RPMI7951 (cell line): ENCODE results near the gene CDC14B. TPM values are rescaled to one million over a fixed set of nuclear protein-coding genes. Genes with fewer than 3 reads are reported as not detected.
A peak's percentile ranks its signal among the peaks of the same experiment; 100 is the strongest.
"Not testable (repeated sequence)": the region's sequence is repeated elsewhere in the genome, so short reads cannot be mapped to it uniquely, and the experiment has no call there.

Experiments
- DNase-seq: peaks from one replicate; pipeline ENCODE4 v3.0.0-alpha.2; 2012; ENCODE audit warnings: low read depth
- total RNA-seq: library from RNA; depleted of rRNA; stranded (reverse); fragments of >200 nt; shearing (Covaris generic); gene quantifications from 2 replicates; pipeline ENCODE4 v1.2.3, GENCODE V29; 2014

The CDC14B gene
- total RNA-seq, 1 experiment from 2014 or later, result 15.5 TPM

DNA sequence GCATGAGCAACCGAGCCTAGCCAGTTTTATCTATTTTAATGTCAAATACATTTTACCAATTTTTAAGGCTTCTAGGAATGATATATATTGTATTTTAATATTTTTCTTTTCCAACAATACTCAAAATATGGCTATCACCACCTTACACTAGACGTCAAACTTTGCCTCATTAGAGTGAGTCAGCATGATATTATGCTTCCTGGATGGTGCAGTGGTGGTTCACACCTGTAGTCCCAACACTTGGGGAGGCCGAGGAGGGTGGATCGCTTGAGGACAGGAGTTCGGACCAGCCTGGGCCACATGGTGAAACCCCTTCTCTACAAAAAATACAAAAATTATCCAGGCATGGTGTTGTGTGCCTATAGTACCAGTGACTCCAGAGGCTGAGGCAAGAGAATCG lies 7.3 kb upstream of the CDC14B start:
- no peak for DNase-seq

DNA sequence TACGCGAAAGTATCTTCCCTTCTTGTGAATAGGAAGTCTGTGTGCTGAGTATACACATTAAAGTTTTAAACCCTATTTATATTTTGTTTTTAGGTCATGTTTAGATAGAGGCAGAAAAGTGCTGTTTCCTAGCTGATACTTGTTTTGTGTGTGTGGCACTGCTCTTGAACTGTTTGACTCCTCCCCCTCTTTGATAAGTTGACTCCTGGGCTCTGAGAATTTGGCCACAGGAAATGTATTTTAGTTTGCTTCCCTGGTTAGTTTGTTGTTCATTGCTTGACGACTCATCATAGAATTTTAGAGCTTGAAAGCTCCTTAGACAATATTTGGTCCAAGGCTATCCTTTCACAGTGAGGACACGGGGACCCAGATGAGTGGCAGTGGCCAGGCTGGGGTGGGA lies 2.0 kb upstream of the CDC14B start:
- no peak for DNase-seq

DNA sequence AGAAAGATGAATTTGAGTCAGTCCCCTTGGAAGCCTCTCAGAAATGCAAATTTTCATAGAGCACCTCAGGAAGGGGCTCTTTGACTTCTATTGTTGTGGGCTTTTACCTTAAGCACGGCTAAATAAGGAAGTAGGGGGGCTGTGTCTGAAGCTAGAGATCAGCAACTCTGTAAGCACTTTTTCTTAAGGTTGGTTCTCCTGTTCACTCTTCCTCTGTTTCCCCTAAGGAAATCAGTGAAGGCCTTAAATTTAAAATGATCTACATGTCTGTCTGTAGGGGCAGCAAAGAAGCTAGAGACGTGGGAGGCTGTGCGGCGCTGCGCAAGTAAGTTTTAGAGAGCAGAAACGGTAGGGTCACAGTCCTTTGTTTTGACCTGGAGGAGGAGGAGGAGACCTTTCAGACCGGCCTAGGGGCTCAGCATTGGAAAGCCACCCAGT lies 1.2 kb upstream of the CDC14B start:
- no peak for DNase-seq

DNA sequence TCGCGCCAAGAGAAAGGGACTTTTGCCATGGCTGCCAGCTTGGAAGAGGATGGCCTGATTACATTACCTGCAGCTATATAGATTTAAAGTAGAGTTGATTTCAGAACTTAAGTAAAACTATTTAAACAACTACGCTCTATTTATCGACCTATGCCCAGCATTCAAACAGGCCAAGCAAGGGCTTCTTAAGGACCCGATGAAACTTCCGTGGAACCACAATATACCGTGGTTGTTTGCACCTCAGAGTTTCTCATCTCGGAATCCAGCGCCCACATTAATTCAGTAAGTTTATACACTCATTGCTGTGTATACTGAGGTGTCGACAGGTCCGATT lies 505 bp upstream of the CDC14B start:
- no peak for DNase-seq

DNA sequence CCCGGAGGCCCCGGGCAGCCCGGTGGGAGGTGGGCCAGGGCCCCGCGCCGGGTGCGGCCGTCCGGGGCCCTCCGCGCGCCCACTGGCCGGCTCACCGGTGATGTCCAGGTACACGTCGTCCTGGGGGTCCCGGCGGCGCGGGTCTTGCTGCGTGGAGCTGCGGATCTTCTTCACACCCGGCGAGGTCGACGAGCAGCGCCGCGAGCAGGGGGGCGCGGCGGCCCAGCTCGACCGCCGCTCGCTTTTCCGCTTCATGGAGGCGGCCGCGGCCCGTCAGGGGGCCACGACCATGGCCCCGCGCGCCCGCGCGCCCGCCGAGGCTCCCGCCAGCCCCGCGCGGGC lies 548 bp downstream of the CDC14B start:
- DNase-seq, result no peak

DNA sequence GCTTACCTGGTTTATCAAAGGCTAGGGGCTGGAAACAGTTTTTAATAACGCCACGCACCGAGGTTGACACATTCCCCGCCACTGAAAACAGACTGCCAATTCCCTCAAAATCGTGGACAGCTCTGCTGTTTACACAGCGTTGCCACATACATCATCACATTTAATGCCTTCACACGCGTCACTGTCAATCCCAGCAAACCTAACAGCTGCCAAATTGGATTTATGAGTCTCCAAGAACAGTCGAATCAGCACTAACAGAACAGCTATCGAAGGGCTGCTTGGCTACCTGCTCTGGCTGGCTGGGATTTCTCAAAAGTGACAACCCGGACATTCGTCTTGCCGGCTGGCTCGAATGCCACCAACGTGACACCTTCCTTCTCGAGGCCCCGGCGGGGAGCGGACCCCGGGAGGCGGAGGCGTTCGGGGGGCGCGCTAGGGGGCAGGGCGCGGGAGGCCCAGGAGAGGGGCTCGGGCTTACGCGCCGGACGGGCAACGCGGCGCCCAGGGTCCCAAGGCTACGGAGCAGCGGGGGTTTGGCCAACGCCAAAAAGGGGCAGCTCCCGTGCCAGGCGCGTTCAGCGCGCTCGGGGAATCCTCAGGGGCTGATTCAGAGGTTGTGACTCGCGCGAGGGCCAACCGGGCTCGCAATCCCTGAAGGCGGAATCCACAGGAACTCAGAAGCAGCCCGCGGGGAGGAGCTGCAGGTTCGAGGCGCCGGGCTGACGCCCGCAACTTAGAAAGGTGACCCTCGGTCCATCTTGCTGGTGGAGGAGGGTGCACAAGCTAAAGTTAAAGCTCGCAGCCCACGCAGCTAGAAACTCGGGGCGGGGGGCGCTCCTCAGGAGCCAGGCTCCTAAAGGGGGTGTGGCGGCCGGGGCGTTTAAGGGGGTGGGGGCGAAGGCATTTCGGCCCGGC lies 1.2 kb downstream of the CDC14B start:
- DNase-seq, result peak; percentile 37

DNA sequence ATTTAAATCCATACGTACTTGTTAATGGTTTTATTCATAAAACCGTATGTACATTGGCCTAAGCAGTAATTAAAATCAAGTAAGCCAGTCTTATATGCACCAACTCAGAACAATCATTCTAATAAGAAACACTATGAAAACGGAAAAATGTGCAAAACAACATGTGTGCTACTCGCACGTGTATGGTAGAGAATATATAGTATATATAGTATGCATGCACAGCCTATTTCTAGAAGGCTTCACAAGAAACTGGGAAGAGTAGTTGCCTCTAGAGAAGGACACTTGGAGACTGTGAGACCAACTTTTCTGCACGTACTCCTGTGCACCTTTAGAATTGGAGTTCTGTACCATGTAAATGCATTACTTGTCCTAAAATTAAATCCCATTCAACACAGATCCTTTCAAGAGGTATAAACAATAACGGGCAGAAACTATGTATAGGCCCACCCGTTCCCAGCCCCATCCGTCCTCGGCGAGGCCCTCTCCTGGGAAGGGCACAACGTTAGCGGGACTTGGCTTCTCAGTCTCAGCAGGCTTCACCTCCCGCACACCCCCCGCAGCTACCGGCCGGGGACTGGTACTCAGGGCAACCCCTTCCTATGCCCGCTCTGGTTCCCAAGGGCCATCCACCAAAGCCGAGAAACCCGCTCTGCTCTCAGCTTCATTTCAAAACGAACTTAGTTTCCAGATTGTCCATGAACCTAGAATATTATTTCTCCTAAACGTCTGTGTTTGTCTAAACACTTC lies 2.0 kb downstream of the CDC14B start:
- no peak for DNase-seq

DNA sequence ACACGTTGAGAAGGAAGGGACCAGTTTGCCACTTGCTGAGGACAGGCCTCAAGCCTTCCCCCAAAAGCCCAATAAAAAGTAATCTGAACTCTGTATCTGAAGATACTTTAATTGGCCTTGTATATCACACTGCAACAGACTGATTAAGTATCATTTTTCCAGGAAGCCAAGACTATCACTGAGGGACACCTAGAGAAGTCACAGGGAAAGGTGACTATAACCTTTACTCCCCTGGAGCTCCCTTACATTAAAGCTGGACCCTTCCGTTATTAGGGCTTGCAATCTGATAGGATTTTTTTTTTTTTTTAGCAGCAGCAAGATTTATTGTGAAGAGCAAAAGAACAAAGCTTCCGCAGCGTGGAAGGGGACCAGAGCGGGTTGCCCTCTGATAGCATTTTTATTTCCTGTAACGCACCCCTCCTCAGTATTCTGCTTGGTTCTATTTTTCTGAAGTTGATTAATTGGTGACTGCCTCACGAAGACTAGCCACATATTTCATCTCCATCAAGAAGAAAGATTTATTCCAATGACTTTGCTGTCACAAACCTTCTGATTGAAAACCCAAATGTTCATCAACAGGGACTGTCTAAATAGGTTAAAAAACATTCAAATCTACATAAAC lies 2.7 kb downstream of the CDC14B start:
- no peak for DNase-seq

DNA sequence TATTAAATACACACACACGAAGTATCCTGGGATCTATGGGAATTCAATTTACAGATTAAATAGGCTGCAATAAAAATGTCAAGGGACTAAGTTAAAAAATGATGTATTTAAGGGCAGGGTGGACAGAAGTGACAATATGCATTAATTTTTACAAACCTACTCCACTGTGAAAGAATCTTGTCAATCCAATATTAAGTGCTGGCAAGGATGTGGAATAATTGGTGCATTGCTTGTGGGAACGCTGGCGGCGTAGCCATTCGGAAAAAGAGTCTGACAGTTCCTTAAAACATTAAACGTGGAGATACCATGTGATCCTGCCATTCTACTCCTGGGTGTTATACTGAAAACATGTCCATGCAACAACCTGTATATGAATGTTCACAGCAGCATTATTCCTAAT lies 4.2 kb downstream of the CDC14B start:
- DNase-seq, result no peak

DNA sequence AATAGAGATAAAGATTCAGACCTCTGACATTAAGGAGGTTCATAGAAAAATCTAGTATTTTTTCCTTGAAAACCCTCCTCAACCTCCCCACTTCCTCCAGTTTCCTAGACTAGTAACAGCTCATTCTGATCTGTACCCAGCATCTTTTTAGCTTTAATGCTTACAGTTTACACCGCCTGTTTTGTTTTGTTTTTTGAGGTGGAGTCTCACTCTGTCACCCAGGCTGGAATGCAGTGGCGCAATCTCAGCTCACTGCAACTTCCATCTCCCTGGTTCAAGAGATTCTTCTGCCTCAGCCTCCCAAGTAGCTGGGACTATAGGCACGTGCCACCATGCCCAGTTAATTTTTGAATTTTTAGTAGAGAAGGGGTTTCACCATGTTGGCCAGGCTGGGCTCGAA lies 5.0 kb downstream of the CDC14B start:
- DNase-seq, result not testable (repeated sequence)

DNA sequence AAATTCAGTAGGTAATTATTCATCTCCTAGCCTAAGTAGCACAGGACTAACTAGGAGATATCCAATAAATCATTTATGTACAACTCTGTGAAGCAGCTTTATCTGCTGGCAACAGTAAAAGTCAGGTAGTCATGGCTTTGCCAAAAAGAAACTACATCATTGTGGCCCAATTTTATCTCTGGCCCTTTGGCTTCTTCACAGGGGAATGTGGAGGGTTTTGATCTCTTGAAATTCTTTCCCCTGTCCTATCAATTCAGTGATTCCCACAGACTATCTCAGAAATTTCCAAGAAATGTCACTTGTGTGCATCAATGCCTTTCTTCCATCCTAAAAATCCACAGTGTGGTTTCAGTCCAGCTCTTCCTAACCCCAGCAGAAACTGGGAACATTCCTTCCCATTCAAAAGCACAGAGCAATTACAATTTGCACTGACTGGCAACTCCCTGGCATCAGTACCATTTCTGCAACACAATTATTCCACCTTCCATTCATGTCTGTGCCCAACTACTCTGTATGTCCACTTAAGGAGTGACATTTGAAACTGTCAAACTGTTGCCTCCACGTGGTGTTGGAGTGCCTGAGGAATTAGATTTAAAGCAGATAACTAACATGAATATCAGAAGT lies 6.6 kb downstream of the CDC14B start:
- DNase-seq, result no peak

DNA sequence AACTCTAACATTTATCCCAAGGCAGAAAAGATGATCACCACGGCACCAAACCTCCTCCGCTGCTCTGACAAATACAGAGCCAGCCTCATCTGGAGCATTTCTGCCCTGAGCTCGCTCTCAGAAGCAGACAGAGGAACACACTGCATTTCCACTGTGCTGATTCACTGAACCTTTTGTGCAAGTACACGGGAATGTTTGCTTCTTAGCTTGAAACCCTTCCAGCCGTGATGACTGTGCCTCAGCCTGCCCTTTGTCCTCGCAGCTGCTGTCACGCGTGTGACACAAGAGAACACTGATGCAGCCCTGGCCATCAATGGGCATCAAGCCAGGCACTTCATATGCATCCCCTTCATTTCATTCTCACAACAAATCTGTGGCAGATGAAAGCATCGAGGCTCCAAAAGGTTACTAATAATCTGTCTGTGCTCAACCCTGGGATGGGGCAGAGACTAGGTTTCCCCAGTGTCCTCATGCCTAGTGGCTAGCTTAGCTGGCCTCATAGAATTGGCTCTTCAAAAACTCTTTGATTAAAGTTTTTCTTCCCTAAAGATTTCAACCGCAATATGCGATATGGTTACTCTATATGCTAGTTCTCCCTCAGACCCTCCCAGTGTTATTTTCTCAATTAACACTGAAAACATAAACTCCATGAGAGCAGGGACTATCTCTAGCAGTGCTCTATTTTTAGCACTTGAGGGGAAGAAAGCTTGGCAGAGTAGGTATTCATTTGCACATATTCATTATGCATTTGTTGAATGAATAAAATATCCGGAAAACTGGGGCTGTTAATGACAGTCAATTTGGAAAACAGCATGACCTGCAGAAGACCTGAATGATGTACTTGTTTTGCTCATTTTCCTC lies 7.3 kb downstream of the CDC14B start:
- DNase-seq, result peak; percentile 89

DNA sequence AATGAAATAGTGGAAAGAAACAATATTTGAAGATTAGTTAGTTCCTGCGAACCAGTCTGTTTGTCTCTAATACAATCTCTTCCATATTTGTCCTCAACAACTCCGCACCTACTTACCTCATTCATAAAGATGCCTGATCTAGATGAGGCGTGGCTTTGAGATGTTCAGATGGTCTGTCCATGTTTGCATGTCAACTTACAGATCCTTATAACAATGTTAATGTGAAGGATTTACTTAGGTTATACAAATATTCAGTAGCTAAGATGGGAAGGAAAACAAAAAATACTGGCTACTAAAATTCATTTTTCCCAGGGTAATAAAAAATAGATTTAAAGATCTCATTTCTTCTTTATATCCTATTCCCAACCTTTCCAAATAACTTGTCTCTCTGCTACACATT lies 8.3 kb downstream of the CDC14B start:
- no peak for DNase-seq

DNA sequence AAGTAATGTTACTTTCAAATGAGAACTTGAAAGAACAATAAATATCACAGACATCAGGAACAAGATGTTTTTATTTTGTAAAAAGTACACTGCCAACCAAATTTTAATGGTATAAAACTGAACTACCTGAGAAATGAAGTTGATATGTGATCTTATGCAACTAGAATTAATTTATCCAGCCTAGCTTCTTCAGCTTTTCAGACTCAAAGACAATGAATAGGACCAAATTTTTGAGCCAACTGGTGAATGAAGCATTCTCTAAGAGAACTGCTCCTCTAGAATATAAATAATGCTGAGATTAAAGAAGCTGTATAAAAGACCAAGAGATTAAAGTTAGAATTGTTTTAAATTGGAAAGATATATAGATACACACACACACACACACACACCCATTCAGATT lies 9.9 kb downstream of the CDC14B start:
- no peak for DNase-seq

DNA sequence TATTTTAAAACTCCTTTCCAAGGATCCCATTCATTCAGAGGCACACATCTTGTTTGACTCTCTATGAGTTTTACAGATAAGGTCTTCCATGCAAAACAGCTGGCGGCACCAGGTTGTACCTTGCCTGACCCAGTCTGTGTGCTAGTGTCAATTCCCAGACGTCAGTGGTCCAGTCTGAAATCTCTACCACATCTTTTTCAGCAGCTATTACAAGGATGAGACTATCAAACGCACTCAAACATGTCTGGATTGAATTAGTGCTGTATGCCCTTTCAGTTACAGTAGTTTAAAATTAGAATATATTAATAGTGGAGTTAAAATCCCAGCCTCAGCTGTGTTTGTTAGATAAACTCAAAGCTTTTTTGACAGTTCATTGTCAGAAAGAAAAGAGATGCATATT lies 11.7 kb downstream of the CDC14B start:
- no peak for DNase-seq

DNA sequence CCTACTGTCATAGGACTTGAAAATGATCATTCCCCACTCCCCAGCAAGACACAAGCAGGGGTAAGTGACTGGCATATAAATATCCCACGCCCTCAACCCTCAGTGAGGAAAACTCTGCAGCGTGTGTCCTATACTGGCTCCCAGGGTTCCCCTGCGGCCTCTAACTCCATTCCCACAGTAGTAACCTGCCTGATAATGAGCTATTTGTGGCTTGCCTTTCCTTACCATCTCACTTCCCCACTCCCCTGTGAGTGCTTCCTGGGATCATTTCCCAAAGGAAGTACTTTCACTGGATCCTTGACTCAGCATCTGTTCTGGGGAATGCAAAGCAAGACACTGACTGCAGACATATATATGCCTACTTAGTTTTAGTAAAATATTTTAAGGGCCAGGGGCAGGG lies 14.3 kb downstream of the CDC14B start:
- DNase-seq, result no peak

DNA sequence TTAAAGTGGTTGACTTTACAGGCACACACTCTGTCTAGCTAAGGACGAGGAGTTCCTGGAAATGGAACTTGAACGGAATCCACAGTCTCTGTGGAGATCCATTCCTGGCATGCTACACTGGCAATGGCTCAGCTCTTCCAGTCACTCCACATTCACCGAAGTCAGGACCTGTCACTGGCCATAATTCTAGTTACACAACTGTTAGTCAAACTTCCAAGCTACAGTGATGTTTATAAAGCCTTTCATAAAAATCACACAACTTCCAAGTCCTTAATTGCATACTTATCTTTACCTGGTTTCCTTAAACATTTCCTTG lies 15.7 kb downstream of the CDC14B start:
- no peak for DNase-seq

DNA sequence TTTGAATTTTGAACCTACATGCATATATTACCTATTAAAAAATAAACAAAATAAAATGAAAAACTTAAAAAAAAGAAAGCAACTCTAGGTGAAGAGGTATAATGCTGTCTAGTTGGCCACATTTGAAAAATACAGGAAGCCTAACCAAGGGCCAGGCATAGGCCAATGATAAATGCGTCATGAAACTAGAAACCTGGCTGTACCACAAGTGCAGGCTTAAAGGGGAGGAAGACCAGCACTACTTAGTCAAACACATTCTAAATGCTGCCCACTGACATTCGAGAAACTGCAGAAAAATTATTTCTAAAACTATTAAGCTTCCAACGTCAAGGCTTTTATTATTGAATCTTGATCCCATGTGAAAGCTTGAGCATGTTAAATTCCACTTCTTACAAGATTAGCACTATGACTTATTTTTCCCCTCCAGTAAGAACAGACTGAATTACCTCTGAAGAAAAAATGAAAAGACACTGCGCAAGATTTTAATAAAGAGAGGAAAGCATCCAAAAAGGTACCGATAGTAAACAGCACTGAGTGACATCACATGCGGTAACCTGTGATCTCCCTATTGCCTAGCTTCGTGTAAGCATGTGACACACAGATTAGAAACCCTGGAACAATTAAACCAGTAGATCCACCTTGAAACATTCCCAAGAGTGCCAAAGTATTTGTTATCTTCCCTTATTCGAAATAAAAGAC lies 16.2 kb downstream of the CDC14B start:
- no peak for DNase-seq

DNA sequence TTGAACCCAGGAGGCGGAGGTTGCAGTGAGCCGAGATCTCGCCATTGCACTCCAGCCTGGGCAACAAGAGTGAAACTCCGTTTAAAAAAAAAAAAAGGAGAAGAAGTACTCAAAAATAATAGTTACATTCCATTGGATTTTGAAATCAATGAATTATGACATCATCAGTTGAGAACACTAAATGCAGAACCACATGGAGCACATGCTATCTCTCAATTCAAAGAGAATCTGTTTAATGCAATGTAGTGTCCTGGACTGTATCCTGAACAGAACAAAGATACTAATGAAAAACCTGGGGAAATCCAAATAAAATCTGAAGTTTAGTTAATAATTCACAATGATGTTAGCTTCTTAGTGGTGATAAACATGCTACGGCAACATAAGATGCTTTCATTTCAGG lies 20.3 kb downstream of the CDC14B start:
- no peak for DNase-seq

DNA sequence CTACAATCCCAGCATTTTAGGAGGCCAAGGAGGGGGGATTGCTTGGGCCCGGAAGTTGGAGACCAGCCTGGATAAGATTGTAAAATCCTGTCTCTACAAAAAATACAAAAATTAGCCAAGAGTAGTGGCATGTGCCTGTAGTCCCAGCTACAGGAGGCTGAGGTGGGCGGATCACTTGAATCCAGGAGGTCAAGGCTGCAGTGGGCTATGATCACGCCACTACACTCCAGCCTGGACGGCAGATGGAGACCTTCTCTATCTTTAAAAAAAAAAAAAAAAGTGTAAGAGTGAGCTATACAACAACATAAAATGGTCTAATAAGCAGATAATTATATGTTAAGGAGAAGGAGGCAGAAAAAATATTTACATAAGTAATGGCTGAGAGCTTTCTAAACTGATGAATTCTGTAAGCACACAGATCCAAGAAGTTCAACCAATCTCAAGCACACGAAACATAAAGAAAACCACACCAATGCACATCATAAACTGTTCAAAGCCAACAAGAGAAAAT lies 23.0 kb downstream of the CDC14B start:
- DNase-seq, result no peak
